NCI-H1930 (cell line): ENCODE measurements around the gene RXRA.
"Not testable (repeated sequence)": the region's sequence is repeated elsewhere in the genome, so short reads cannot be mapped to it uniquely, and the experiment has no call there.

Experiments
- DNase-seq, 2 experiments: peaks; one replicate each; lab custom pipeline; 2025; lab: John Stamatoyannopoulos, UW

RXRA gene

DNA sequence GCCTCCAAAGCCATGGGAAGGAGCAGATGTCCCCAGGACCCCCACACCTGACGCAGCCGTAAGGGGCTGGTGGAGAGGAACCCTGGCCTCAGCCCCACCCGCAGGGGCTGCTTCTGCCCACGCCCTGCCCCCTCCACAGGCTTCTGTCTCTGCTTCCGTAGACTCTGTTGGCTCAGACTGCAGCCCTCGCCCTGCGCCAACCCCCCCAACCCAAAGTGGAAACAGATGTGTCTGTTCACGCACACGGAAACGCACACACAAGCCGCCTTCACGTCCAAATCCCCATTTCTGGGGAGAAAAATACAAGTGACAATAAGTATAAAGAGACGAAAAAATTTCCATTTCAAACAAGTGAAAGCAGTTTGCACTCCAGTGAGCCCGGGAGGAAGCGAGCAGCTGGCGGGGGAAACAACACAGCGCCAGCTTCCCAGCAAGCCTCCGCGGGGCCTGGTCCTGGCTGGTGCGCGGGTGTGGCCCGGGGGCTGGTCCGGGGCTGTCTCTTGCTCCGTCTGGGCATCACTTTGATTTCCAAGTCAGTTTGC, 32.6 kb upstream of the RXRA start:
- no peak for DNase-seq

DNA sequence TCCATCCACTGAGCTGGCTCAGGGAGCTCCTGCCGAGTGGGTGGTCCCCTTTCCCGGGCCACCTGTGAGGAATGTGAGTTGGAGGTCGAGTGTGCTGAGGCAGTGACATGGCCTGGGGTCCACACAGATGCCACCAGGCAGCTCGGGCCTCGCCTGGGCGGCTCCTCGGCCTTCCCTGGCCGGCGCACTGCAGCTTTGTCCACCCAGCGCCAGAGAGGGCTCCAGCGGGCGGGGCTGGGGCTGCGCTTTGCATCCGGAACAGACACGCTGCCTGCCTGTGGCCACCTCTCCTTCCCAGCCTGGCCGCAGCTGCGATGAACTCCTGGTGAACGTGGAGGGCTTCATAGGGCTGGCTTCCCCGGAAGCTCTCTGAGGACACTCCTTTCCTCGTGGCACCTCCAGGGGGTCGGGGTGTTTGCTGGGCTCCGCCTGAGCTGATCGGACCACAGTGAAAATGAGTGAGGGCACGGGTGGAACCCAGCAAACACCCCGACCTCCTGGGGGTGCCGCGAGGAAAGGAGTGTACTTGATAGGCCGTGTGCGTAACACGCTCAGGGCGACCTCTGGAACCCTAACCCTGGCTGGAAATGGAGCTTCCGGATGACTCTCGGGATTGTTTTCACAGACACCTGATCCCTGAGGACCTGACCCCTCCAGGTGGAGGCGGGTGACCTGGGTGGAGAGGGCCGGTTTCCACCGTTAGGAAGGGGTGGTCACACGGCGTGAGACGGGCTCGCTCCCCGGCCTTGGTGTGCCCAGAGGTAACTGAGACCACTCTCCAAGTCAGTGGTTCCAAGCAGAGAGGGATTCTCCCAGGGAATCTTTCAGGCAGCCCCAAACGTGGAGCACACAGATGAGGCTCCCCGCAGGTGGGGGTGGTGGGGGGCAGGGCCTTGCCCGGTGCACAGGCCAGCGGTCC, 31.8 kb upstream of the RXRA start:
- DNase-seq, result no peak

DNA sequence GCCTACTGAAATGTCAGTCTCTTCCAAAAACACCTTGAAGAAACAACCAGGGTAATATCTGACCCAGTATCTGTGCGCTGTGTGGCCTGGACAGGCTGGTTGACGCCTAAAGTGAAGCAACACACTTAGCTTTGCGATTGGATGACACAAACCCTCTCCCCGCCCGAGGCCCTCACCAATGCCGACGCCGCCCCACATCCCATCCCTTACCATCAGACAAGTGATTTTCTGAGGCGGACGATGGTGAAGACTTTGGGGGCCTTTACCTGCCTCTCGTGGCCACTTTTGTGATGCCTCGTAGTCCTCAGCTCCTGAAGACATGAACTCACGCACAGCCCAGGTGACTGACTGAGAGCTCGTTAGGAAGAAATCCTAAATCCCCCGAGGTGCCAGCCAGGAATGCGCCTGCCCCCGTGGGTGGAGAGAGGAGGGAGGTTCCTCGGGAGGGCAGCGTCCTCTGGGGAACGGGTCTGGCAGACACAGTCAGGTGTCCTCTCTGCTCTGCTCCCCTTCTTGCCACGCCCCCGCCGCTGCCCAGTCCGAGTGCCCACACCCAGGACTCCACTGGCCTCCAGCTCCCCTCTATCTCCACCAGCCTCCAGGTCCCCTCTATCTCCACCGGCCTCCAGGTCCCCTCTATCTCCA, 31.0 kb upstream of the RXRA start:
- DNase-seq, result no peak

DNA sequence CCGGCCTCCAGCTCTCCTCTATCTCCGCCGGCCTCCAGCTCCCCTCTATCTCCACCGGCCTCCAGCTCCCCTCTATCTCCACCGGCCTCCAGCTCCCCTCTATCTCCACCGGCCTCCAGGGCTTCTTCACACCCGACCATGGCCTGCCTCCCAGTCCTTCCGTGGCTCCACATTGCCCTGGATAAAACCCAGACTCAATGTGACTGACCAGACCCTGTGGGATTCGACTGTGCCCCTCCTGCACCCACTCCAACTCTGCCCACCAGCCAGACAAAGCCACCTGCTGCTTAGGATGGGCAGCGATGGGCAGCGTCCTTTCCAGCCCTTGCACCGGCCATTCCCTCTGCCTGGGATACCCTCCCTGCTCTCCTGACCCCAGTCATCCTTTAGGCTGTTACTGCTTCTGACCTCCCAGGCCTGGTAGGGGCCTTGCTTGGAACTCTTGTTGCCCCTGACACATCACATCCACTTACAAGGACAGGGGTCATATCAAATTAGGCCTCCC, 30.5 kb upstream of the RXRA start:
- DNase-seq, result no peak

DNA sequence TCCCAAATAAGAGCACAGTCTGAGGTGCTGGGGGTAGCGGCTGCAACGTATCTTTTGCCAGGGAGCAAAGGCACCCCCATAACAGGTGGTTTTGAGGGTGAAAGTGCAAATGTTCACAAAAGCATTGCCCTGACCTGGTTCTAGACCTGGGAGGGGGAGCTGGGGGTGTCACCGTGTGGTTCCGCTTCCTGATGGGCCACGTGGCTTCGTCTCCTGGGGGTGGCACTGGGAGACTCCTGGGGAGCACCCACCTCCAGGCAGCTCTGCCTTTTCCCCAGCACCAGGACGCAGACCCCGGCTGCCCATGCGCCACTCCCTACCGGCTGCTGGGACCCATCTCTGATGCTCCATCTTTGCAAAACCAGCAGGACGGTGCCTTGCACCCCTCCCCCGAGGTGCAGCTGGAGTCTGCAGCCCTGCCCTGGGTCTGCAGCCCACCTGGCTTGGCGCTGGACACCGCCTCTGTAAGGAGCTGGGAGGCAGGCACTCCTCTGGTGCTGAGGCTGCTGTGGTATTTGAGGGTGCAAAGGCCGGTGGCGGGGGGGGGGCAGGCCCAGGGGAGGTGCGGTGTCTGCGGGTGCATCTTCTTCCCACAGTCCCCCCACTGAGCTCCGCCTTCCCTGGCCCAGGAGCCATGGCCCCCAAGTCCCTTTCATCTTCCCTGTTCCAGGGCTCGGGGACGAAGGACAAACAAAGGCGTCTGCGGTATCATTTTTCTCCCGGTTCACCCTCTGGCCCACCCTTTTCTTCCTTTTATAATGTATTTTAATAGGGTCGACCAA, 29.8 kb upstream of the RXRA start:
- DNase-seq, result no peak

DNA sequence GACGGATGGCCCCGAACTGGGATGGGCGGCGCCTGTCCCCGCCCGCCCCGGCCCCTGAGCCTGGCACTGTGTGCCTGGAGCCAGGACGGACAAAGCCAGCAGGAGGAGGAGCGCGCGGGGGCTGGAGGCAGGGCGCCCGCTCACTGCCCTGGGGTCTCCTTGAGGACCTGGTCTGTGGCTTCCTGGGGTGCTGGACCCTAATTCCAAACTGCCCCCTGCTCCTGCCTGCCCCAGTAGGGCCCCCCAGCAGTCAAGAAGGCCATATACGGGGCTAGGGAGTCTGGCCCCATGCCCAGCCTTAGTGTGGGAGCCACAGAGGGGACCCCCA, 29.2 kb upstream of the RXRA start:
- DNase-seq, result no peak

DNA sequence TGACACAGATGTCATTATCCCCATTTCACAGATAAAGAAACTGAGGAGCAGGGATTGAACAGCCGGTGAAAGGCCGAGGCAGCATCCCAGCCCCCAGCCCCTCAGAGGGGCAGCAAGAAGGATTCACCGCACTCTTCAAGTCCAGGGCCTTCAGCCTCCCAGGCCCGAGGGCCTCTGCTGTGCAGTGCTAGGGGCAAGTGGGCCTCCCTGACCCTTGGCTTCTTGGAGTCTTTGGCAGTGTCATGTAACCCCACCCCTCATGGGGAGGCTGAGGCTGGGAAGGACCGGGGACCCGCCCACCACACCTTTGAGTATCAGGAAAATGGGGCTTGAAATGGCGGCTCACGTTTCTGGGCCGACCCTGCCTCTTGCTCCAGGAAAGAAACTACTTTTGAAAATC, 28.7 kb upstream of the RXRA start:
- no peak for DNase-seq

DNA sequence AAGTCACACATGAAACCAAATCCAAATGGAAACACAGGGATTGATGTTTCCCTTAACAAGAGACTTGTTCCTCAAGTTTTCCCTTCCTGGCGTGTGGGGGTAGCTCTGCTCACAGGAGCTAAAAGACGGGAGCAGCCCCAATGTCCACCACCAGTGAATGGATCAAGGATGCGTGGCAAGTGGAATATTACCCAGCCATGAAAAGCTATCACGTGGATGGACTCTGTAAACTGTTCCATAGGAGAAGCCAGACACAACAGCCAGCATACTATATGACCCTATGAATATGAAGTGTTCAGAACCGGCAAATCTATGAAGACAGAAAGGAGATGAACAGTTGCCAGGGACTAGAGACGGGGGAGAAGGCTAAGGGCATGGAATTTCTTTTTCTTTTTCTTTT, 28.3 kb upstream of the RXRA start:
- no peak for DNase-seq

DNA sequence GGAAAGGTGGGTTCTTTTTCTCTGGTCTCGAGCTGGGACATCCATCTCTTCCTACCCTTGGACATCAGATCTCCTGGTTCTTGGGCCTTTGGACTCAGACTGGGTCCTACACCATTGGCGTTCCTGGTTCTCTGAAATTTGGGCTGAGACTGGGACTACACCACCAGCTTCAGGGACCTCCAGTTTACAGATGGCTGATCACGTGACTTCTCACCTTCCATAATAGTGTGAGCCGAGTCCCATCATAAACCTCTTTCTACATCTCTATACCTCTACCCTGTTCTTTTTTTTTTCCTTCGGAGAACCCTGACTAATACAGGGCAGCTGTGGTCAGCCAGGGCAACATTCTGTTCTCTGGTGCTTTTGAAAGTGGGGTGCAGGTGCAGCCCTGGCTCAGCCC, 27.2 kb upstream of the RXRA start:
- DNase-seq, result no peak

DNA sequence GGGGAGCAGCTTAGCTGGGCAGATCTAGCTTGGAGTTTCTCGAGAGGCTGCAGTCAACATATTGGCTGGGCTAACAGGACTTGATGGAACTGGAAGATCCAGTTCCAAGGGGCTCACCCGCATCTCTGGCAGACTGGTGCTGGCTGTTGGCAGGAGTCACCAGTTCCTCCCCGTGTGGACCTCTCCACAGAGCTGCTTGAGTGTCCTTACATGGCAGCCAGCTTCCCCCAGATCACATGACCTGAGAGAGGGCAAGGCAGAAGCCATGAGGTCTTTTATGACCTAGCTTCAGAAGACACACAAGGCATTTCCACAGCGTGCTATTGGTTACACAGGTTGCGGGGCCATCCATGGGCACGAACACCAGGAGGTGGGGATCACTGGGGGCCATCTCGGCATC, 26.4 kb upstream of the RXRA start:
- no peak for DNase-seq

DNA sequence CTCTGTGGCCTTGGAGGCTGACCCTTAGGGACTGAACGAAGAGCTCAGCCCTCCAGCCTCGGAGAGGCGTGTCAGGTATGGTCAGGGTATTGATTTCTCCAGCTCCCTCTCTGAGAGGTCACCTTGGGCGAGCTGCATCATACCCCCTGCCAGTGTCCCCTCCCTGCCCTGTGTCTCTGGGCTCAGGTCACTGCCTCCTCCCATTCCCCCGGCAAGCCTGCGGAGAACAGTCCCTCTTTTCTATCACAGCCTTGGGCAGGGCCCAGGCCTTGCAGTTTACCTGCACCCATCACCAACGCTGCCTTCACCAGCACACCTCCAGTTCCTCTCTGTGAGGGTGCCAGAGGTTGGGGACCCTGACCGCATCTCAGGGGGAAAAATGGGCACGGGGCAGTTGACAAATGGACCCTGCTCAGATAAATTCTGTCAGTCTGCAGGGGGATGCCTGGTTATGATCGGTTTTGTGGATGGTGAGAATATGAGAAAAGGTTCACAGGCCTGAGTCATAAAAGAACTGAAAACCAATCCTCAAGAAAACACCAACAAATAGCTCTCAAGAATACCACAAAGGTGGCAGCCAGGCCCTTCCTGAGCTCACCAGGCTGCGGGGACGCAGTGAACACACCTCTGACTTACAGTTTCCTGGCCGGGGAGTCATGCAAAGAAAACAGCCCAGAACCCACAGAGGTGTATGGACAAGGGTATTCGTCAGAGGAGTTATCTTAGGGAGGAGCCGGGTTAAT, 24.7 kb upstream of the RXRA start:
- no peak for DNase-seq

DNA sequence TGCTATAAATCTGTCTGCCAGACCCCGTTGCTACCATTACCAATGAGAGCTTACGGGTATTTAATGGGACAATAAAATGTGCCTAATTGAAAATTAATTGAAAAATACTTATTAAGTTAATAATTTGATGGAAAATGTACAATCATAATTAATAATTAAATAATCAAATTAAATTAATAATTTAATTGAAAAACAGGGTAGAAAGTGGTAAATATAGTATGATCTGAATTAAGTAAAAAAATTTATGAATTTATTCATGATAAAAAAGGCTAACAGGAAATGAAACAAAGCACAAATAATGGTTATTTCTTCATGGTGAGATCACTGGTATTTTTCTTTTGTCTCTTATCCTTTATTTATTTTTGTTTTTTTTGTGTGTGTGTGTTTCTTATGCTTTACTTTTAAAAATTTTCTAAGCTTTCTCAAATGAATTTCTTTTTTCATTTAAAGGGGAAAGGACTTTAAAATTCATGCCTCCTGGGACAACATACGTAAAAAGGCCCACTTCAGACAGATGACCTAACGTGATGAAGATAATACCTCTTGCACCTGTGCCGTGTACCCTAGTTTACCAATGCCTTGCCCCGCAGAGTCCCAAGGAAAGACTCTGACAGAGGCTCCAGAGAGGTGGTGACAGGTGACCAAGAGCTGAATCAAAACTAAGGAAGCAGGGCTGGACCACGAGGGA, 24.0 kb upstream of the RXRA start:
- no peak for DNase-seq

DNA sequence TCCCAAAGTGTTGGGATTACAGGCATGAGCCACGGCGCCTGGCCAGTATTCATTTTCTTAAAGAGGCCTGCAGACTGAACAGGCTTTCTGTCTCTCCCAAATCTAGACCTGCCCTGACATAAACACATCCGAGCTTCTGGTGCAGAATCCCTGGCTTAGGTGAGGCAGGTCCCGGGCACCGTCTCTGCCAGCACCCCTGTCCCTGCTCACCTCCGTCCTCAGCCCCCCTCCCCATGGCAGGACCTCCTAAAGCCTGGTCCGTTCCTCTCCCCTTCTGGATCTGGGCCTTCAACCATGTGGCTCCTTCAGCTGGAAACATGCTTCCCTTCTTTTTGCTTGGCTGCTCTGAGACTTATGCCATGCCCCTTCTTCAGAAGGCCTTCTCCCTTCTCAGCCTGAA, 22.7 kb upstream of the RXRA start:
- no peak for DNase-seq

DNA sequence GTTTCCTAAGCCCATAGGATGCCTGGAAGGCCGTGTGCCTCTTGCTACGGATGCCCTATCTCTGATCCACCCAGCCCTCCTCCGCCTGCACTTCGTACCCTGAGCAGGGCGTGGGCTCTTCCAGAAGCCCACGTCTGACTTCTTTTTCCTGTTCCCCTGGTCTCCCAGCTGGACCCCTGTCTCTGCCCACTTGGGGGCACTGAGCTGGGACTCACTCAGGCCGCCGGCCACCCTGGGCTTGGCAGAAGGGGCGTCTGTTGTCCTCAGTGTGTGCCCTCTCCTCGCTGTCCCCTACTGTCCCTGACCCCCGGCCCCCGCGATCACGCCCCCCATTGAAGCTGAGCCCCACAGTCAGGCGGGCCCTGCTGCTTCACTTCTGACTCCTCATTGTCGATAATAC, 22.0 kb upstream of the RXRA start:
- no peak for DNase-seq

DNA sequence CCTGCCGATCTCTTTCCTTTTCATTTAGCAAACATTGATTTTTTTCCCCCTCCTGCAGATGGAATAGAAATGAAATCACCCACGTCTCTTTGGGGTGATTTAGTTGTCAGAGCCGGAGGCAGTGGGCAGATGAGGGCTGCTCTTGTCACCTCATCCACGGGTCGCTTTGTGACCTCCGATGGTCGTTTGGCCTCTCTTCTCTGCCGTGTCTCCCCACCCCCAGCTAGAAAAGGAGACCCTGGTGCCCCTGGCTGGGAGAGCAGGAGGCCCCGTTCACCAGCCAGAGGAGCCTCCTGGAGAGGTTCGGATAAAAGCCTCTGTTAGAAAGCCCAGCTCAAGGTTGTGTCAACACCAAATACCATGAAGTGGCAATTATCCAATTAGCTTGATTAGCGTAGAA, 21.6 kb upstream of the RXRA start:
- no peak for DNase-seq

DNA sequence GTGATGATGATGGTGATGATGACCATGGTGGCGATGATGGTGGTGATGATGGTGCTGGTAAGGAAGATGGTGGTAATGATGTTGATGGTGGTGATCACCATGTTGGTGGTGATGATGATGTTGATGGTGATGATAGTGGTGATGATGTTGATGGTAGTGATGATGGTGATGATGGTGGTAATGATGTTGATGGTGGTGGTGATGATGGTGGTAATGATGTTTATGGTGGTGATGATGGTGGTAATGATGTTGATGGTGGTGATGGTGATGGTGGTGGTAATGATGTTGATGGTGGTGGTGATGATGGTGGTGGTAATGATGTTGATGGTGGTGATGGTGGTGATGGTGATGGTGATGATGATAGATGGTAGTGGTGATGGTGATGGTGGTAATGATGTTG, 20.7 kb upstream of the RXRA start:
- no peak for DNase-seq

DNA sequence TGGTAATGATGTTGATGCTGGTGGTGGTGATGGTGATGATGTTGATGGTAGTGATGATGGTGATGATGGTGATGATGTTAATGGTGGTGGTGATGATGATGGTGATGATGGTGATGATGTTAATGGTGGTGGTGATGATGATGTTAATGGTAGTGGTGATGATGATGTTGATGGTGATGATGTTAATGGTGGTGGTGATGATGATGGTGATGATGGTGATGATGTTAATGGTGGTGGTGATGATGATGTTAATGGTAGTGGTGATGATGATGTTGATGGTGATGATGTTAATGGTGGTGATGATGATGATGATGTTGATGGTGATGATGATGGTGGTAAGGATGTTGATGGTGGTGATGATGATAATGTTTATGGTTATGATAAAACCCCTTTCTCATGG, 20.2 kb upstream of the RXRA start:
- DNase-seq, result not testable (repeated sequence)

DNA sequence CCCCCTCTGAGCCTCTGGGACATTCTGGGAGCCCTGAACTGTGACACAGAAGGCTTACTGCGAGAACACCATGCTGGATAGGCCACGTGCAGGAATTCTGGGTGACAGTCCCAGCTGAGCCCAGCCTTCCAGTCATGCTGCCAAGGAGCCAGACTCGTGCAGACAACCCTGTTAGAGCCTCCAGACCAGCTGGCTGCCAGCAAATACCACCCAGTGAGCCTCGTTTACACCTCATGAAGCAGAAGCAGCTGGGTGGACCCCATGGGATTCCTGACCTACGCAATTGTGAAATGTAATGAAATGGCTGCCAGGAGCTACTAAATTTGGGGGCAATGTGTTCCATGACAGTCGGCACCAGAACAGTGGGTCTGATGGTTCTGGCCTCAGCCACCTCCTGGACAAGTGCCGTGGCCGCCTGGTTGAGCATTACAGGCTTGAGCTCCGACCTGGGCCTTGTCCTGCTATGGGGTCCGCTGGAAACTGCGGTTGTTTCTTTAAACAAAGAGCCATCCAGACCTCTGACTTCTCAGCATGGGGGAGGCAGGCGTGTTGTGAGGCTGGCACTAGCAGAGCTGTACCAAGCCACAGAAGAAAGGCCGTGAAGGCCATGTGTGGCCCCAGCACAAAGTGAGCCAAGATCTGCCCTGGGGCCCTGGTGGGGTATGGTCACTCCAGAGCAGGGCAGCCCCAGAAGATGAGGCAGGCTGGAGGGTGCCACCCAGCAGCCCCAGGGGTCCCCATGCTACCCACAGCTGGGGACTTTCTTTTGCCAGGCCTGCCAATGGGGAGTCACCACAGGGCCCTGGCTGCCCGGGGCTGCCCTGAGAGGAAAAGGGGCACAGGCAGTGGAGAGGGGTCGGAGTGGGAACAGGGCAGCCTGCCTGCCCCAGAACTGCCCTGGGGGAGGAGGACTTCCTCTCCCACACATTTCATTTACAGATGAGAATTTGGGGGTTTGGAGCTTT, 19.3 kb upstream of the RXRA start:
- DNase-seq, result no peak

DNA sequence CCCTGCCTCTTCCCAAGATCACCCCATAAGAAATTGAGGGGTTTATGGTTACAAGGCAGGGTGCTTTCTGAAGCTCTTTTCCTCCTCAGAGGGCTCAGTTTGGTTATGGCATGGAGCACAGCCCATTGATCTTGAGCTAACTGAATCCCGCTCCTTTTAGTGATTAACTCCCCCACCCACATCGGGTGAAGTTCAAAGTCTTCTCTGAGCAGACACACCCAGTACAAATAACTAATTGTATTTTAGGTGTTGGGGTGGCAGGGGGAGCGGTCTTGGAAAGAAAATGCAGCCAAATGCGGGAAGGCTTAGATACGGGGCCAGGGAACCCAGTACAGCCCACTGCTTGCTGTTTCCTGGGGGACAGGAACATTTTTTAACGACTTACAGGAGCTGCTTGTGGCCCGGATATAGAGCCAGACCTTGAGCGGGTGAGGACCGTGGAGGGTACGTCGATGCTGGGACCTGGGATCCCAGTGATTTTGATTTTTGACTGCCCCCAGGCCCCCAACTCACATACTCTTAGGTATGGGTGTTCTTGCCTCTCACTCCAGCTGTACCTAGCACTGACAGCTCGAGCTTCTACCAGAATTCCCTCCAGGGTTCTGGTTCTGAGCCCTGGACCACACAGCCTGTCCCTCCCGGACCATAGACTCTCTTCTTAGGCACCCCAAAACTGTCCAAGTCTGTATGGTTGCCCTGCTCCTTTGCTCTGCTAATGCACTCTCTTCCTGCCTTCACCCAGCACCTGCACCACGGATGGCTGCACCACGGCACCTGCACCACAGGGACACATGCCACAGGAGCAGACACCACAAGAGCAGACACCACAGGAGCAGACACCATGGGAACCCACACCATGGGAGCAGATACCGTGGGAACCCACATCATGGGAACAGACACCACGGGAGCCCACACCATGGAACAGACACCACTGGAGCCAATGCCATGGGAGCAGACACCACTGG, 18.3 kb upstream of the RXRA start:
- no peak for DNase-seq
